ENCODE results near the gene ARCN1. TPM values are rescaled to one million over a fixed set of nuclear protein-coding genes. Genes with fewer than 3 reads are reported as not detected.

Gene ARCN1
- total RNA-seq, 4 donors from 2014 or later: 61.4 to 81.2 (median 70.7) TPM

DNA sequence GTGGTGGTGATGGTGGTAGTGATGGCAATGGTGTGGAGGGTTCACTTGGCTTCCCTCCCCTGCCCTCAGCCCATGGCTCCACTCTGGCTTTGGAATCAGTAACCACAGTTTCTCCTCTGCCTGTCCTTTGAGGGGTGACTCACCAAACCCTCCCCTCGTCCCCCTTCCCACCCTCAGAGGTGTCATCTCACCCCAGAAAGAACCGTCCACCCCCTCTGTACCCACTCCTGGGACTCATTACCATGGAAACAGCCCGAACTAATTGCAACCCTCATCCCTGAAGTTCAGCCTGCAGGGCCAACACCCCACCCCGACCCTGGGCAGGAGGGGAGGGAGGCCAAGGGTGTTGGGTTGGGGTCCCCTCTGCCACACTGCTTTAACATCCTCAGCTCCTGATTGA, 61.8 kb downstream of the ARCN1 start:
- H3K4me3 ChIP-seq (ENCODE audit: low read depth, poor library complexity, severe bottlenecking): no peak overlapping the region
- 26 to 36% methylated on average over 4 of the region's 4 CpGs for WGBS, 2 donors
- intact Hi-C loops (cut with DNase I; ENCODE audit: low total_unique reads): no loop called here
- DNase-seq (ENCODE audit: low spot score in 2 of 2): no peak
- TF ChIP-seq POLR2A (IDR thresholded peaks at IDR 0.05) (no peak), CTCF (IDR thresholded peaks at IDR 0.05) (no peak)

DNA sequence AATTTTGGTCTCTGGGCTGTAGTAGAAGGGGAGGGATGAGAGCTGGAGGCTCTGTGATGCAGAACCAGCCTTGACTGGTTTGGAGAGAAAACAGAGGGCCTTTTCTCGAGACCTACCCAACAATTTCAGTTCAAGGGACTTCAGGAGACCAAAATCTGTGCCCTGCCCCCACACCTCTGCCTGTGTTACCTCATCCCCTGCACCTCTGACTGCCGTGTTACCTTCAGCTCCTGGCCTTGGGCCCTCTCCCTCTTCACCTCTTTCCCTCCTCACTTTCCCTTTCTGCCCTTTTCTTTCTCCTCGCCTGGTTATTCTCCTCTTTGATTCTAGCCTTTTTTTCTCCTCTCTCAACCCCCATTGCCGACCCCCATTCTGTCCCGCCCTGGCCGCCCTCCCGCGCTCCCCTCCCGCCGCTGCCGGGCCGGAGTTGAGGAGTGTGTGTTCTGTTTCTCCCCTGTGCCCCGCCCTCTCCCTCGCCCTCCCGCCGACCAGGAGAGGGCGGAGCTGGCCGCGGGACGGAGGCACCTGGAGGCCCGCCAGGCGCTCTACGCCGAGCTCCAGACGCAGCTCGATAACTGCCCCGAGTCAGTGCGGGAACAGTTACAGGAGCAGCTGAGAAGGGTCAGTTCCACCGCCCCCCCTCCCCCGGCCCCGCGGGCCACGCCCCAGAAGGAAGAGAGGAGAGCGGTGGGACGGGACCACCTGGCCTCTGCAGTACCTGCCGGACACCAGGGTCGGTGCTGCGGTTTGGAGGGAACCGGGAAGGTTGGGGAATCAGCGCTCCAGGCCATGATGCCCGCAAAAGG, 62.4 kb downstream of the ARCN1 start:
- intact Hi-C loops (cut with DNase I; ENCODE audit: low total_unique reads): no loop called here
- TF ChIP-seq CTCF (IDR thresholded peaks at IDR 0.05) (no peak), POLR2A (IDR thresholded peaks at IDR 0.05) (no peak)
- no peak overlapping the region for H3K4me3 ChIP-seq (ENCODE audit: low read depth, poor library complexity, severe bottlenecking)
- DNase-seq (ENCODE audit: low spot score in 2 of 2): peak in 1 of 2 donors; percentile 91
- 38 to 52% methylated on average over 34 to 41 of the region's 41 CpGs for WGBS, 2 donors

DNA sequence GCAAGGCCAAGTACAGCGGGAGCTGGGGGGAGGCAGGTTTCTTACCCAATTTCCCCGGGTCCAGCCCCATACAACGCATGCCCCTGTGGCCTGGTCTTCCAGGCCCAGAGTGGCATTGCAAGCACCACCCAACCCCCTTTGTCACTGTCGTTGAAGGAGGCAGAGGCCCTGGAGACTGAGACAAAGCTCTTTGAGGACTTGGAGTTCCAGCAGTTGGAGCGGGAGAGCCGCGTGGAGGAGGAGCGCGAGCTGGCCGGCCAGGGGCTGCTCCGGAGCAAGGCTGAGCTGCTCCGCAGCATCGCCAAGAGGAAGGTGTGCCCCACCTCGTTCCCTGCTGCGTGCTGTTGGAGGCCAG, 63.0 kb downstream of the ARCN1 start:
- no peak overlapping the region for H3K4me3 ChIP-seq (ENCODE audit: low read depth, poor library complexity, severe bottlenecking)
- no peak for DNase-seq (ENCODE audit: low spot score in 2 of 2)
- TF ChIP-seq CTCF (IDR thresholded peaks at IDR 0.05): no peak
- TF ChIP-seq POLR2A (IDR thresholded peaks at IDR 0.05): no peak
- 54 to 56% methylated on average over 15 of the region's 15 CpGs for WGBS, 2 donors
- intact Hi-C loops (cut with DNase I; ENCODE audit: low total_unique reads): no loop called here

DNA sequence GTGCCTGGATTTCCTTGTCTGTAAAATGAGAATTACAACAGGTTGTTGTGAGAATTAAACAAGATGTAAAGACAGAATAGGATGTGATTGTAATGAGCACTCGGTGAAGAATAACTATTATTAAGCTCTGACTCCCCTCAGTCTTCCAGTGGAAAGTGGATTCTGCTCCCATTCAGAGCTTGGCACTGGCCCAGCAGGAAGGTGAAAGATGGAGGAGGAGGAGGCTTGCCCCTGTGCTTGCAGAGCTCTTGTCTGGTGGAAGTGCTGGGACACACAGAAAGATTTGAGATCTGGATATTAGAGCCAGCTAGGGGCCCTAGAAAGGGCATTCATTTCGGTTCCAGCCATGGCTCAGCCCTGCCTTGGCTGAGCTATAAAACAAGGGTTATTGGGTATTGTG, 63.4 kb downstream of the ARCN1 start:
- intact Hi-C loops (cut with DNase I; ENCODE audit: low total_unique reads): no loop called here
- TF ChIP-seq CTCF (IDR thresholded peaks at IDR 0.05): no peak
- TF ChIP-seq POLR2A (IDR thresholded peaks at IDR 0.05): no peak
- no peak for DNase-seq (ENCODE audit: low spot score in 2 of 2)
- H3K4me3 ChIP-seq (ENCODE audit: low read depth, poor library complexity, severe bottlenecking): no peak overlapping the region
- WGBS, 2 donors: 78 to 85% methylated on average over 2 of the region's 2 CpGs

DNA sequence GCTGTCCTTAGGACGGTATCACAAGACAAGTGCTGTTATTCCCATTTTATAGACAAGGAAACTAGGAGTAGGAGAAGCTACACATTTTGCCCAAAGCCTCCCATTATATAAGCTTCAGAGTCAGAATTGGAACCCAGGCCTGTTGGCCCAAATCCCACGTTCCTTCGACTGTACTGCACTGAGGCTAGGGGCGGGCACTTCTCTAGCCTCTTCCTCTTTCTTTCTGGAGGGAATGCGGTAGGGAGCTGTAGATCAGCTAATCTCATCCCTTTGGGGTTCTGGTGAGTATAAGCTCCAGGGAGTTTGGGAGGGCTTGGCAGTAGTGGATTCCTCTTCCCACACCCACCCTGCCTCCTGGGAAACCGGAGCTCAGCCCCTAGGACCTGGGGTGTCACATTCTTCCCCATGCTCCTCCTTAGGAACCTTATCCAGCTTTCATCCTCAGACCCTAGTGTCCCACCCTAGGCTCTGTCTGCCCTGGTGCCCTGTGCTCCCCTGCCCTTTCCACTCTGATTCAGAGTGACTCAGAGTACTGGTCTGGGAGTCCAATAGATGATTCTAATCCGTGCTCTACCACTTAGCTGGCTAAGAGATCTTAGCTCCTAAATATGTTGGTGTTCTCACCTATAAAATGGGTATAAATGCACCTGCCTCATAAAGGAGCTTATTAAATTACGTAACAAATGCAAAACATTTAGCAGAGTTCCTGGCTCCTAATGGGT, 64.5 kb downstream of the ARCN1 start:
- no peak for TF ChIP-seq POLR2A (IDR thresholded peaks at IDR 0.05)
- TF ChIP-seq CTCF (IDR thresholded peaks at IDR 0.05): no peak
- intact Hi-C loops (cut with DNase I; ENCODE audit: low total_unique reads): no loop called here
- 65 to 74% methylated on average over 8 of the region's 8 CpGs for WGBS, 2 donors
- no peak for DNase-seq (ENCODE audit: low spot score in 2 of 2)
- H3K4me3 ChIP-seq (ENCODE audit: low read depth, poor library complexity, severe bottlenecking): no peak overlapping the region
